GM23338 (cell line): ENCODE results near the gene STX8.

Experiments
- EZH2phosphoT487 ChIP-seq: fragments of 200-600 bp; sonication (generic); IDR thresholded peaks from one replicate; pipeline ENCODE4 v1.8.1; 2018; ENCODE audit warnings: antibody characterized with exemption; ENCODE audit not compliant: unreplicated experiment
- TF ChIP-seq, protein P1 (sequence below), 2 experiments: fragments of 200-600 bp in 1 of 2; sonication (generic) in 1 of 2; conservative IDR thresholded peaks; 2 replicates each; pipeline versions ENCODE4 v1.5.1 to v1.6.1; 2016 to 2017; ENCODE audit warnings: antibody characterized with exemption in 2 of 2, low read depth in 2 of 2, mild to moderate bottlenecking in 2 of 2, moderate library complexity in 1 of 2

DNA sequence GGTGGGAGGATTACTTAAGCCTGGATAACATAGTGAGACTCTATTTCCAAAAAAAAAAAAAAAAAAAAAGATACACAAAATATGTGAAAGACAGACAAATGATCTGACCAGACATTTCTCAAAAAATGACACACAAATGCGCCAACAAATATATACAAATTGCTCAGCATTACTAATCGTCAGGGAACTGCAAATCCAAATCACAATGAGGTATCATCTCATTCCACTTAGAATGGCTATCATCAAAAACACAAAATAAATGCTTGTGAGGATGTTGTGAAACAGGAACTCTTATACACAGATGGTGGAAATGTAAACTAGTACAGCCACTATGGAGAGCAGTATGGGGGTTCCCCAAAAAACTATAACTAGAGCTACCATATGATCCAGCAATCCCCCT is 62.4 kb downstream of the STX8 start:
- TF ChIP-seq, protein P1, sequence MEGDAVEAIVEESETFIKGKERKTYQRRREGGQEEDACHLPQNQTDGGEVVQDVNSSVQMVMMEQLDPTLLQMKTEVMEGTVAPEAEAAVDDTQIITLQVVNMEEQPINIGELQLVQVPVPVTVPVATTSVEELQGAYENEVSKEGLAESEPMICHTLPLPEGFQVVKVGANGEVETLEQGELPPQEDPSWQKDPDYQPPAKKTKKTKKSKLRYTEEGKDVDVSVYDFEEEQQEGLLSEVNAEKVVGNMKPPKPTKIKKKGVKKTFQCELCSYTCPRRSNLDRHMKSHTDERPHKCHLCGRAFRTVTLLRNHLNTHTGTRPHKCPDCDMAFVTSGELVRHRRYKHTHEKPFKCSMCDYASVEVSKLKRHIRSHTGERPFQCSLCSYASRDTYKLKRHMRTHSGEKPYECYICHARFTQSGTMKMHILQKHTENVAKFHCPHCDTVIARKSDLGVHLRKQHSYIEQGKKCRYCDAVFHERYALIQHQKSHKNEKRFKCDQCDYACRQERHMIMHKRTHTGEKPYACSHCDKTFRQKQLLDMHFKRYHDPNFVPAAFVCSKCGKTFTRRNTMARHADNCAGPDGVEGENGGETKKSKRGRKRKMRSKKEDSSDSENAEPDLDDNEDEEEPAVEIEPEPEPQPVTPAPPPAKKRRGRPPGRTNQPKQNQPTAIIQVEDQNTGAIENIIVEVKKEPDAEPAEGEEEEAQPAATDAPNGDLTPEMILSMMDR (conservative IDR thresholded peaks at IDR 0.05; ENCODE audit: low read depth in 2 of 2), result 0 out of 4 replicates have a peak, but pooled peaks of 1 of the 2 experiments have one; percentile 10
- TF ChIP-seq EZH2phosphoT487, result no peak
